K562 (cell line): Measurements from ENCODE around the gene TMEFF1. TPM values are rescaled to one million over a fixed set of nuclear protein-coding genes. Genes with fewer than 3 reads are reported as not detected.

Experiments used
- ZNF407 ChIP-seq: fragments of 450-650 bp; IDR thresholded peaks from 2 replicates; pipeline ENCODE4 v1.6.1; 2016; ENCODE audit warnings: low read depth
- polyA plus RNA-seq, 8 experiments: library from polyadenylated mRNA; depleted of rRNA in 4 of 8; stranded (reverse) in 5 of 8; unstranded in 3 of 8; fragments of >200 nt; fragmentation: Nextera tagmentation in 2 of 8; fragmentation: Illumina TruSeq in 1 of 8; extraction: Ambion mirVana in 2 of 8; extraction: Trizol in 1 of 8; gene quantifications; 2 replicates each; pipeline versions ENCODE4 v1.2.1 to v1.2.3, GENCODE V29; 2011 to 2014; ENCODE audit warnings: inconsistent platforms in 1 of 8, missing spikeins in 1 of 8
- total RNA-seq, 7 experiments: library from RNA; depleted of rRNA in 6 of 7; stranded (reverse); fragments of >200 nt in 6 of 7; fragmentation: Illumina TruSeq in 2 of 7; extraction: Trizol in 2 of 7; gene quantifications; 2 replicates each; pipeline versions ENCODE4 v1.2.1 to v1.2.3, GENCODE V29; 2011 to 2021; ENCODE audit warnings: low replicate concordance in 1 of 7
- TF ChIP-seq, protein P1 (sequence below): sonication (generic); formaldehyde crosslinking; IDR thresholded peaks from 2 replicates; pipeline ENCODE4 v1.8.0; 2022; ENCODE audit warnings: missing genetic modification reagents, mild to moderate bottlenecking, moderate library complexity, borderline replicate concordance

The TMEFF1 gene
- total and polyA plus RNA-seq, 9 of the 15 experiments (the other 6 are each of a cell fraction or from before 2014, with no cell fraction given), result 0.07 to 1.1 (median 0.28) TPM; not detected in 2

DNA sequence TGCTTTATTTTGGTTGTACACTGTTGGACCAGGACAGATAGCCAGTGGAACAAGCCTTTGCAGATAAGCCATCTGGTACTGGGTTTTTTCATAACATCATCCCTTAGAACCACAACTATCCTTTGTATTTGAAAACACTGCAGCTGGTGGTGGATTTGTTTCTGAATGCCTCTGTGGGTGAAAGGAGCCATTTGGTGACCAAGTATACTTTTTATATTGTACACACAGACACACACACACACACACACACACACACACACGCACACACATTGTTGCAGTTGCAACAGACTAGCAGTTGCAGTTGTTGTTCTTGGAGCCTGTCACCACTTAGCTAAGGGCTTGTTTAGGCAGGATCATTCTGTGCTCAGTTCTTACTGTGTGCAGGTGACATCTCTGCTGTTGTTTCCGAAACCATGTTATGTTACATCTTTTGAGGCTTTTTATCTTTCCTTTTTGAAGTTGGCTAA lies 82.0 kb downstream of the TMEFF1 start (continued):
- TF ChIP-seq, protein P1, sequence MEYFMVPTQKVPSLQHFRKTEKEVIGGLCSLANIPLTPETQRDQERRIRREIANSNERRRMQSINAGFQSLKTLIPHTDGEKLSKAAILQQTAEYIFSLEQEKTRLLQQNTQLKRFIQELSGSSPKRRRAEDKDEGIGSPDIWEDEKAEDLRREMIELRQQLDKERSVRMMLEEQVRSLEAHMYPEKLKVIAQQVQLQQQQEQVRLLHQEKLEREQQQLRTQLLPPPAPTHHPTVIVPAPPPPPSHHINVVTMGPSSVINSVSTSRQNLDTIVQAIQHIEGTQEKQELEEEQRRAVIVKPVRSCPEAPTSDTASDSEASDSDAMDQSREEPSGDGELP, result no peak
- no peak for TF ChIP-seq ZNF407
- TF ChIP-seq, all 486 proteins: peak for 0
